GM21825 (cell line): ENCODE measurements around the gene SEC14L1.
"Not testable (repeated sequence)": the region's sequence is repeated elsewhere in the genome, so short reads cannot be mapped to it uniquely, and the experiment has no call there.

ENCODE experiments used
- ATAC-seq: cut with Tn5 transposase; IDR thresholded peaks from one replicate; pipeline ENCODE4 v1.9.1; 2021; ENCODE audit warnings: mild to moderate bottlenecking, moderate library complexity; ENCODE audit not compliant: unreplicated experiment

The SEC14L1 gene

DNA sequence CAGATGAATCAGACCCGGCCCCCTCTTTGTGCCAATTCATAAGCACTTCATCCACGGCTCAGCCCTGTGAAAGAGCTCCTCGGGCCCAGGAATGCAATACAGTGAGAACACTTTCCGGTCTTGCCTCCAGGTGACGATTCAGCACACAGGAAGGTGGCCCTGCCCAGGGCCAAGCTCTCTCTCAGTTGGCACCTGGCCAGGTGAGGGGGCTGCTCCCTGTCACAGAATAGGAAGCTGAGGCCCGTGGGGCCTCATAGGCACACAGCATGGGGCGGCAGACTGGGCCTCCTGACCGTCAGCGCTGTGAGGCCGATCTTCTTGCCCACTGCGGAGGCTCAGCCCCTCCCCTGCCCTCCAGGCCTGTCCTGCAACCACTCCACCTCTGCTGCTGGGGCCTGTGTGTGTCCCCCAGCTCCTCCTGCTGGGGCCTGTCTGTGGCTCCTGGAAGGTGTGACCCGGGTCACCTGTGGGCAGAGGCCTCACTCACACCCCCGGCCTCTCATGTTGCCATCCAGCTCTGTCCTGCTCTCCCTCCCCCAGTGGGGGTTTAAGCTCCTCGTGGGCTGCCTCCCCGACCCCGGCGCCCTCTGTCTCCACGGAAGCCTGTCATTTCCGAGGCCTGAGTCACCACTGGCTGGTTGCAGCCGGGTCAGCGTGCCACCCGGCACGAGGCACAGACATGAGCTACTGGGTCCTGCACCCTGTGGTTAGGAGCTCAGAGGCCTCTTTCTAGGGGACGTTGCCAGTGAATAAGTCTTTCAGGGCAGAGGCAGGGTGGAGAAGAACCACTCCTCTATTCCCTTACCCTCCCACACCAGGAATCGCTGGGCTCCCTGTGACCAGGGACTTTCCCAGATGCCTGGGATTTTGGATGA is 114.4 kb downstream of the SEC14L1 start:
- no peak for ATAC-seq

DNA sequence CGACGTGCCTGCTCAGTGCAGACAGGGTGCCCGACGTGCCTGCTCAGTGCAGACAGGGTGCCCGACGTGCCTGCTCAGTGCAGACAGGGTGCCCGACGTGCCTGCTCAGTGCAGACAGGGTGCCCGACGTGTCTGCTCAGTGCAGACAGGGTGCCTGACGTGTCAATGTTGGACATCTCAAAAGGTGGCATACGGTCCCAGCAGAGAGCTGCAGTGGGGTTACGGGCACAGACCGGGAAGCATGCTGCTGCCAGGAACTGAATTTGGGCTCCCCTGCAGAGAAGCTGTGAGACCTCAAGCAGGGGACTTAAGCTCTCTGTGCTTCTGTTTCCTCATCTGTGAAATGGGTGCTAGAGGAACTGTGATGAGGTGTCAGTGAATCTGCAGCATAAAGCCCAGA is 115.2 kb downstream of the SEC14L1 start:
- ATAC-seq: not testable (repeated sequence)

DNA sequence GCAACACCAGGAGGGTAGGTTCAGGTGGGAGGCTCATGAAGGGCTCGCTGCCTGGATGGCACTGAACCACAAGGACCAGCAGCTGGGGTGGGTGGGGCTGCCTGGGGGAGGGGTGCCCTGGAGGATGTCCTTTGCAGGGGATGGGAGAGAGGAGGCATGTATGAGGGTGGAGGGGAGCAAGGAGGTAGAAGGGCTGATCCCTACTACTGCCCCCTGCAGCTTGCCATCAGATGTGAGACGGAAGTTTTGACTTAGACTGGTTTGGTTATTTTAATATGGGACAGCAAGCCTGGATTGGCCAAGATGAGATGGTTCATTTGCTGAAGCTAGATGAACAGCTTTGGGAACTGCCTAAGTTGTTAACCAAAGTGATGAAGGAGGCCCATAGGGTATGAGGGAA is 115.9 kb downstream of the SEC14L1 start:
- ATAC-seq: no peak

DNA sequence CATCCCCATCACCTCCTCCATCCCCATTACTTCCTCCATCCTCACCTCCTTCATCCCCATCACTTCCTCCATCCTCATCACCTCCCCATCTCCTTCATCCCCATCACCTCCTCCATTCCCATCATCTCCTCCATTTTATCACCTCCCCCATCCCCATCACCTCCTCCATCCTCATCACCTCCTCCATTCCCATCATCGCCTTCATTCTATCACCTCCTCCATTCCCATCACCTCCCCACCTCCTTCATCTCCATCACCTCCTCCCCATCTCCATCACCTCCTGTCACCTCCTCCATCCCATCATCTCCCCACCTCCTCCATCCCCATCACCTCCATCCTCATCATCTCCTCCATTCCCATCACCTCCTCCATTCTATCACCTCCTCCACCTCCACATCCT is 116.4 kb downstream of the SEC14L1 start:
- no peak for ATAC-seq

DNA sequence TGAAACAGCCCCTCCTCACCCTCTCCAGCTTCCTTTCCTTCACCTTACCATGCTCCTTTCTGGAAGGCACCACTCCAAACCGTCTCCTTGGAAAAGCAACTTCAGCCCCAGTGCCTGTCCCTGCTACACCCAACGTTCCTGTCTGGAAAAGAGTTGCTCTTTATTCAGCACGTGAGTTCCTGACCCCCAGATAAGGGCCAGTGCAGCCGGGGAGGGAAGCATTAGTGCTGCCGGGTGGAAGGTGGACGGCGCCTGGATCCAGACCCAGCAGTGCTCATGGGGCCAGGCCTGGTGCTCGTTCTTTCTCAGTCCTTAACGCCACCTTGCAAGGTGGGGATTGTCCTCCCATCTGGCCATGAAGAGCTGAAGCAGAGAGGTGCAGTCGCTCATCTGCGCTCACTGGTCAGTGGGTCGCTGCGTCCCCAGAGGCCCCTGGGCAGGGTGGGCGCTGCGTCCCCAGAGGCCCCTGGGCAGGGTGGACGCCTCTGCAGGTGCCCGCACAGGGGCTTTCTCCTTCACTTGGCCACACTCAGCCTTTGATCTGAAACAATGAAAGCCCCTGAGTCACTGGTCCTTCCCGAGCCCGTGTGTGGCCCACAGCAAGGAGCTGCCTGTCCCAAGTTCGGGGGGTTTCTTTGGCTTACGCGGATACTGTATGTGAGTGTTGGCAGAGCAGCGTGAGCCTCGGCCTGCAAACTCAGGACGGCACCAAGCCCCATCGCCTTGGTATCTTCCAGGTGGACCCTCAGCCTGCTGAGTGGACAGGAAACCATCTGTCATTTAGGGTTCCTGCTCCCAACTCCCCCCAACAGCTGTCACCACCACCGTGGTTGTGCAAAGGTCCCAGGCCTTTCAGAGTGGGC is 117.1 kb downstream of the SEC14L1 start:
- no peak for ATAC-seq

DNA sequence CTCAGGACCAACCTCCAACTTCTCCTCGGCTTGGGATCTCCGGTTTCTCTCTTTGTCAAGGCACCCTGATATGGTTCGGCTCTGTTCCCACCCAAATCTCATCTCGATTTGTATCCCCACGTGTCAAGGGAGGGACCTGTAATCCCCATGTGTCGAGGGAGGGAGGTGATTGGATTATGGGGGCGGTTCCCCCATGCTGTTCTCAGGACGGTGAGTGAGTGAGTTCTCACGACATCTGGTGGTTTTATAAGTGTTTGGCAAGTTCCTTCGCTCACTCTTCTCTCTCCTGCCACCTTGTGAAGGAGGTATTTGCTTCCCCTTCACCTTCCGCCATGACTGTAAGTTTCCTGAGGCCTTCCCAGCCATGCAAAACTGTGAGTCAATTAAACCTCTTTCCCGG is 117.9 kb downstream of the SEC14L1 start:
- no peak for ATAC-seq

DNA sequence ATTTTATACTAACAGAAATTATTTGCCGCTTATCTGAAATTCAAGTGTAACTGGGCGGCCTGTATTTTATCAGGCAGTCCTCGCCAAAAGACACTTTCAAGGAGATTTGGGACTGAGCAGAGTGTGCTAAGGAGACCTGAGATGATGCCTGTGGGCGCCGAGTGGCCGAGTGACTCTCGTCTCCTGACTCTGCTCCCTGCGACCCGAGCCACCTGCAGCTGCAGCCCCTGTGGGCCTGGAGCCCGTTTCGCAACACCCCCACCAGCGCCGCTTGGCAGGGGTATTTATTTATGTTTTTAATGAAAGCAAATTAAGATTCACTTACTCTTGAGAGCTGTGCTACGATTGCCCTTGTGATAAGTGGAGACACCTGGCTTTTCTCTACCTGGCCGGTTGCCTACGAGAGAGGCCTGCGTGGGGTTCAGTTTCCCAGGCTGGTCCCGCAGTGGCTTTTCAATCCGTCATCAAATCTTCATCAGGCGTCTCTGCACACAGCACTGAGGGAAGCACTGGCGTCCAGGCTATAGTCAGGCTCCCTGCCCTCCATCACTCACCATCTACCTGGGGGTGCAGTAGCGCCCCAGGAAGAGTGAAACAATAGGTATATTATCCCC is 124.0 kb downstream of the SEC14L1 start:
- no peak for ATAC-seq

DNA sequence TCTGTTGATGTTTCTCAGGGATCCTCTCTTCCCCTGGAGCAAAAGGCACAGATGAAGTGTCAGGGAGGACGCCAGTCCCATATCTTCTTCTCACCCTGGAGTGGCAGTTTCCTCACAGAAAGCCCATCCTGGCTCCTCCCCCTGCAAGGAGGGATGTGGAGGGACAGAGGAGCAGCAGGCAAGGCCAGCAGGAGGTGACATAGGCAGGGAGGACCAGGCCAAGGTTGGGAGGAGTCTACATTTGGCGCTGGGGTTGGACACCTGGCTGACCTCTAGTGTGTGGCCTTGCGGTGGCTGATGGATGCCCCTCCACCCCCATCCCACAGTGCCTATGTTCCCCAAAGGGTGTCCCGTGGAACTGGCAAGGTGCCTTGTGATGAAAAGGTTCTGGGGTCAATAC is 125.4 kb downstream of the SEC14L1 start:
- no peak for ATAC-seq
